AG20443 (cell line): ENCODE data around the gene SYNGR3.
"Not testable (repeated sequence)": the region's sequence is repeated elsewhere in the genome, so short reads cannot be mapped to it uniquely, and the experiment has no call there.

Source experiments
- DNase-seq: peaks from one replicate; pipeline ENCODE4 v3.0.0; 2012; ENCODE audit warnings: low spot score, mixed read lengths

SYNGR3 gene, protein sequence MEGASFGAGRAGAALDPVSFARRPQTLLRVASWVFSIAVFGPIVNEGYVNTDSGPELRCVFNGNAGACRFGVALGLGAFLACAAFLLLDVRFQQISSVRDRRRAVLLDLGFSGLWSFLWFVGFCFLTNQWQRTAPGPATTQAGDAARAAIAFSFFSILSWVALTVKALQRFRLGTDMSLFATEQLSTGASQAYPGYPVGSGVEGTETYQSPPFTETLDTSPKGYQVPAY

DNA sequence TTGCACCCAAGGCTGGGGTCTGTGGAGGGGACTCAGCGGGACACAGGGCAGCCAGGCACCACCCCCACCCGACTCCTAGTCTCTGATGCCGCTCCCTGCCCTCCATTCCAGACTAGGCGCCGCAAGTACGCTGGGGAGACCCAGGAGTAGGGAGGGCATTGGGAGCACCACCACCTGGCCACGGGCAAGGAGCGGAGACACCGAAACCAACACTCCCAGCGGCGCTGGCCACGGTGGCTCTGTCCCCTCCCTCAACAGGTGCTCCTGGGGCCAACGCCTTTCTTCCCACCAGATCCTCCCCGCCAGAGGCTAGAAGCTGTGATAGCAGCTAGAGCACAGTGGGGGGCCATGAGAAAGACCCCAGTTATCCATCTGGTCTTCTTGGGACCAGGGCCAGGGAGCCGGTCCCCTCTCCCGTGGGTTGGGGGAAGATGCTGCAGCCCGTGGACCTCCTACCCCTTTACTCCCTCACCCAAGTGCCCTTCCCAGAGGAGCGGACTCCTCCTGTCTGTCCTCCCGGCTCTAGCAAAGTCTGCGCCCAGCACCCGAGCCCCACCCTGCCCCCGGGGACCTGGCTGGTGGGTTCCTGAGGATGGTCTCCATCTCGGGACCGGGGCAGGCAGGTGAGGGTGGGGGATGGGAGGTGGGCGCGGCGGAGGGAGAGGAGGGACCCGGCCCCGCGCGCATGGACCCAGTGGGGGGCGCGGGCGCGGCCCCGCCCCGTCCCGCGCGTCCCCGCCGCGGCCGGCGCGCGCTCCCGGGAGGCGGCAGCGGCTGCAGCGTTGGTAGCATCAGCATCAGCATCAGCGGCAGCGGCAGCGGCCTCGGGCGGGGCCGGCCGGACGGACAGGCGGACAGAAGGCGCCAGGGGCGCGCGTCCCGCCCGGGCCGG lies at the start of gene SYNGR3:
SYNGR3 (plus strand) TSS at position 762 of the 892 bp plus-strand sequence. CDS start 133 bp downstream, outside the sequence.
- peak; percentile 51 for DNase-seq

DNA sequence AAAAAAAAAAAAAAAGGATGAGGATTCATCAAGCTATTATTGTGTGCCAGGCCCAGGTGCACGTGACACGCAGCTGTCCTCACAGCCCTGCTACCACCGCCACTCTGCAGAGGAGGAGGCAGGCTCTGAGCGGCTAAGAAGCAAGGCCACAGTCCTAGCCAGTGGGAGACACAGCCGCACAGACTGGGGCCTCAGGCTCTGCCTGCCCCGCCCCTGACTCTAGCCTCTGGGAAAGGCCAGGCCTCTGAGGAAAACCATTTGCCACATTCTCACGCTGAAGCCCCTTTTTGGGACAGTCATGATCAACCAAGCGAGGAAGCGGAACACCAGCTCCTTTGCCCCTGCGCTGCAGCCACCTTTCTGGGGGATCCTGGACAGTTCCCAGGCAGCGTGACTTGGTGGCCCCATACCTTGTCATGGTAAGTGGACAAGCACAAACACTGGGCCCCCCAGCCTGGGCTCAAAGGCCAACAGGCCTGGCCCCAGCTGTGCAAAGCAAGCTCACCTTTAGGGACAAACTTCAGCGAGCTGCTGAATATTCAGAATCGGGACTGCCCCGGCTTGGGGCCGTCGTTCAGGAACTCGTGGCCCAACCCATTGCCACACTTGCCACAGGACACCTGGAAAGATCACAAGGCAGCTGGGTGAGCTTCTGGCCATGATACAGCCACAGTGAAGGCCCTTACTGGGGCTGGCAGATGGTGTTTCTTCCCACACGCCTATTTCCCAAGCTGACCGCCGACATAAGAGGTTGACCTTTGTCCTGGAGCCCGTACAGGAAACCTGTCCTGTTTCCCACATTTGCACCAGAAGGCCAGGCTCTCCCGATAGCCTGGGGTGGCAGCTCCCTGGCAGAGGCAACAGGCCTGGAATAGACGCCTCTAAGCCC lies 49.3 kb upstream of the SYNGR3 start:
- DNase-seq, result no peak

DNA sequence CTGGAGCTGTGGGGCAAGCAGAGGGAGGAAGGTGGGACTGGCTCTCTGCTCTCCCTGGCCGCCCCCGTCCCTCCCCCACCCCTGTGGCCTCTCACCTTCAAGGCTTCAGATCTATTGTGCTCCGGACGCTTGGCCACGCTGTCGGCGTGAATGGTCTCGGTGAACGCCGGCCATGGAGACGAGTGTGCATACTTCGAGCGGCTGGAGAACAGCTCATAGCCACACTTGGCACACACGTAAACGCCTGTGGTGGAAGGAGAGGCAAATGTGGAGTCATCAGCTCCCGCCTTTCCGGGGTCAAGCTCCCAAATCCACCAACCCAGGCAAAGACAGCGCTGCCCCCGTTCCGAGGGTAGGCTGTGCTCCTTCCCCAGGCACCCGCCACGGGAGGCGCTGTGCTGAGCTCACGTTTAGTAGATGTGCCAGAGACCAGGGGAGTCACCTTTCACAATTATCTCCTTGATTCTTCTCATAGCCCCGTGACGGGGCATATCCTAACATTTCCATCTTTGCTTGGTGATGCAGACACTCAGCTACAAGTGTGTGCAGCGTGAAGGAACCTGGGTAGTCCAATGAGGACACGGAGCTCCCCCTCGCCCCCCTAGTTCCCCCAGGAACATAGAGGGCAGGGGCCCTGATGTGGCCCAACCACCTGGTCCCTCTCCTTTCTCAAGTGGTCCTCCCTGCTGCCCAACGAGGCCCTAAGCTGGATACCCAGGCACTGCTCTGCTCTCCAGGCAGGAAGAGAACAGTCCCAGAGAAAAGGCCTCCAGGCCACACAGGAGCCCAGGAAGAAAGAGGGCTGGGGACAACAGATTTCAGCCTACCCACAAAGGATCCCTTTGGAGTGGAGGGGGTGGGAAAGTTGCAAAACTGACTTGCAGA lies 48.4 kb upstream of the SYNGR3 start:
- no peak for DNase-seq

DNA sequence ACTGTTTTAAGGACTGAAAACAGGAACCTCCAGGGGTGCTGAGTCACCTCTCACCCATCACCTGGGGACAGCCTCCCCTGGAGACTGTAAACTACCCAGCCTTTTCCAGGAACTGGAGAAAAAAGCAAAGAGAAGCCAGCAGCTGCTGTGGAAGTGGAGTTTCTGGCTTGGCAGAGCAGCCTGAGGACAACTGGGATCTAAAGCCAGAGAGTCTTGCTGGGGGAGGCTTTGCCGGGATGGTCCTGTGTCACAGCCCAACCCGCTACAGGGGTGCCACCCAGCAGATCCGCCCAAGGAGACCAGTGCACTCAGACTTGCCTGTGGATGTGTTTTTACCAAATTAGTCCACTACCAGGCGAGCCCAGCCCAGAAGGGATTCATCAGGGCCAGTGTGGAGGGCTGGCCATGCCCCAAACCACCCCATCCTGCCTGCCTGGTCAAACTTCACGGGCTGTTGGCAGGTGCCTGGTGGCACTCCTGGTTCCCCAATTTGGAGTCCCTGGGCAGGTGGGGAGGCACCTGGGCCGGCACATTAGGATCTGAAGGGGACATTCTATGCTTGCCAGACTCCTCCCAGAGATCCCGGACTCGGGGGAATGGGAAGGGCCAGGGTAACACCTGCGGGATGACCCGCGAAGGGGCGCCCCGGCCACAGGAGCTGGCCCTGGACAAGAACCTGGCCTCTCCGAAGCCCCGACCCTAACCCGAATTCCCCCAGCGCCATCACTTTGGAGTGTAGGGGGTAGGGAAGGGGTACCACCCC lies 47.5 kb upstream of the SYNGR3 start:
- DNase-seq, result peak; percentile 44

DNA sequence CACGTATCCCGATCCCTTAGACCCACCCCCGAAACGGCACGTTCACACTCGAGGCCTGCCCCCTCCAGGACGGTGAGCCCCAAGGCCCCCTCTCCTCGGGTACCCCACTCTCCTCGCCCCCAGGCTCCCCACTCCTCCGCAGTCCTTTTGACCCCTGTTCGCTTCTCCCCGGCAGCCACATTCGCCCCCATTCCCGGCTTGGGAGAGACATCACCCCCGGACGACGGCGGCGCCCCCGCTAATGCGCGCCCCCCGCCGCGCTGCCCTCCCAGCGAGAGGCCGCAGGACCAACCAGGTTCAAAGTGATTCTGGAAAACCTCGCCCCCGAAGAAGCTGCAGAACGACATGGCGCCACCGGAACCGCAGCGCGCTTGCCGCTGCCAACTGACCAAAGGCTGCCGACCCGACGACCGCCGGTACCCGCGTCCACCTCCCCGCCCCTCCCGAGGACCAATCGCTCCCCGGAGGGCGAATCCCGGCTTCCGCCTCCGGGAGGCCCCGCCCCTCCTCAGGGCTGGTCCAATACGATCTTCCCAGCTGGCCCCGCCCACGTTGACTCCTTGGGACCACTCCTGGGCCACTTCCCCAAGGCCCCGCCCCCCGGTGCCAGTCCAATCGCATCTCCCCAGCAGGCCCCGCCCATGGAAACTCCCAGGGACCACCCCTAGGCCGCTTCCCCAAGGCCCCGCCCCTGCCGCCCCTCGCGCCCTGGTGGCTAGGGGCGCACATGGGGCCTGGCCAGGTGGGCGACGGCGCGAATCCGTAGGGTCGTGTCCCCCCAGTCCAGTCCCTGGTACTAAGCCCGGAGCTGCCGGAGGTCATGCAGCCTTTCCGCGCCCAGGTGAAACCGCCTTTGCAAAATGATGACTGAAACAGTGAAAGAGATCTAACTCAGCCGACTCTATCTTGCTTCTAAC lies 46.7 kb upstream of the SYNGR3 start, which contains the start of gene MSRB1:
MSRB1 (minus strand) TSS at position 390 of the 917 bp plus-strand sequence; CDS start at position 347, 43 bp downstream.
- DNase-seq, result peak; percentile 100

DNA sequence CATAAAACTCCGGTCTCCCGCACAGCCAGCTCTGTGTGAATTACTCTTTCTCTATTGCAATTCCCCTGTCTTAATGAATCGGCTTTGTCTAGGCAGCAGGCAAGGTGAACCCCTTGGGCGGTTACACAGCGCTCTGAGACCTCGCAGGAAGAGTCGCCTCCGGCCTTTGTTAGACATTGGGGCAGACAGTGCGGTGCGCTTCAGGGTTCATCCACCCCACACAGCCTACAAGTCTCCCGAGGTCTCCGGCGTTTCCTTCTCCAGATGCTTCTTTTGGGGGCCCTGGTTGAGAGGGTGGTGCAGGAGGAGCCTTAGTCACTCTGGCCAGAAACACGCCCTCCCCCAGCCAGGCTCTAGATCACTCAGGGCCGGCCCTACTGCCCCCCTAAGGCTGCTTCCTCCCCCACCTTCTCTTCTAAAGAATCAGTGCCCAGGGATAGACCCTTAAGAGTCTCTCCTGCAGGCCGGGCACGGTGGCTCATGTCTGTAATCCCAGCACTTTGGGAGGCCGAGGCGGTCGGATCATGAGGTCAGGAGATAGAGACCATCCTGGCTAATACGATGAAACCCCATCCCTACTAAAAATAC lies 45.1 kb upstream of the SYNGR3 start:
- DNase-seq, result no peak

DNA sequence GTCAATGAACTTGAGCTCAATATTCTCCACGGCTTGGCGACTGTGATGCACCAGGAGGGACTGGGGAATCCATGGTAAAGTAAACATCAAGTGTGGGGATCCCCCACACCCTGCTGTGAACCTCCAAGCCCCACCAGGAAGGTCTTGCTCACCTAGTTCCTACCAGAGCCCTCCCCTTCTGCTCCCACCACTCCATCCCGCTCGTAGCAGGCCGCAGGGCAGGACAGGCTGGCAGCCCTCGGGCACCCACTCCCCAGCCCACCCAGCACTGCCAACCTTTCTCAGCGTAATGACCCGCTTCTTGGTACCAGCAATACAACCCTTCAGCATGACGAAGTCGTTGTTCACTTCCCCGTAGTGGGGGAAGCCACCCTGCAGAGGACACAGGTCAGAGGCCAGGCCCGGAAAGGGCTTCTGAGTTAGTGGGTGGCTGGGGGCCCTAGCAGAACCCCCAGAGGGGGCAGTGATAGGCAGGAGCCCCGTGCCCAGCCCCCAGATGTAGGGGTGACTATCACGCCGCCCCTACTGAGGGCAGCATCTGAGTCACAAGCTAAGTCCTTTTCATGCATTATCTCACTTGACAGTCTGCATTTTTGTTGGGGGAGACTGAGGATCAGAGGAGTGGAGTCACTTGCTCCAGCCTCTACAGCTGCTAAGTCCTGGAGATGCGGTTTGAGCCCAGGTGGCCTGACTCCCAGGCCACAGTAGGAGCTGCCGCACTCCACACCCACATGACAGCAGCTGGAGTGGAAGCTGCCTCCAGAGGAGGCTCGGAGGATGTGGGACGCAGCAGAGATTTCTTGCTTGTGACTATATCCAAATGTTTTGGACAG lies 44.0 kb upstream of the SYNGR3 start:
- no peak for DNase-seq

DNA sequence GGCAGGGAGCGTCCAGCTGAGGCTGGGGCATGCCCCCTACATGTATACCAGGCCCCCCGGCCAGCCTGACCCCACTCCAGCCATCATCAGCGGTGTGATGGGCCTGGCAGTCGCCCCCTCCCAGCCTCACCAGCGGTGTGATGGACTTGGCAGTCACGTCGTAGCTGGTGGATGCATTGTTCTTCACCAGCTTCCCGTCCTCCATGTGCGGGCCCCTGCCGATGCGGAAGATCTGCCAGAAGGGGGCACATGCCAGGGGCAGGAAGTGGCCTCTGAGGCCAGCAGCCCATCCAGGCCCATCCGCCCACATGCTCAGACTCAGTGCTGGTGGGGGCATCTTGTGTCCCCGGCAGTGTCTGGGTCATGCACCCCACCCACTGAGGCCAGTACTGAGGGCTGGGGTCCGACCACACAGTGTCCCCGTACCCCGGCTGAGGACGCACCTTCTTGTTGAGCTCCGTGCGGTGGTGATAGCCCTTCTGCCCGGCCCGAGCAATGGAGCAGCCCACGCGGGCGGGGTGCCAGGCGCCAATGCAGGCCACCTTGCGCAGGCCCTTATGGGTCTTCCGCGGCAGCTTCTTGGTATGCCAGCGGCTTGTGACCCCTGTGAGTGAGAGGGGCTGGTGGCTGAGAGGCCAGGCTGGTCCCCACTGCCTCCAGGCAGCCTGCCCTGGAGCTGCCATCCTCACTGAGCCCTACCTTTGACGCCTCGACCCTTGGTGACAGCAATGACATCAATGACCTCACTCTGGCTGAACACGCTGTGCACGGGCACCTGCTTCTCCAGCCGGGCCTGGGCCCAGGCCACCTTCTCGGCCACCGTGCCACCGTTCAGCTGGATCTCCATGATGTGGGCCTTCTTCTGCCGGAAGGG lies 43.0 kb upstream of the SYNGR3 start:
- DNase-seq, result no peak

DNA sequence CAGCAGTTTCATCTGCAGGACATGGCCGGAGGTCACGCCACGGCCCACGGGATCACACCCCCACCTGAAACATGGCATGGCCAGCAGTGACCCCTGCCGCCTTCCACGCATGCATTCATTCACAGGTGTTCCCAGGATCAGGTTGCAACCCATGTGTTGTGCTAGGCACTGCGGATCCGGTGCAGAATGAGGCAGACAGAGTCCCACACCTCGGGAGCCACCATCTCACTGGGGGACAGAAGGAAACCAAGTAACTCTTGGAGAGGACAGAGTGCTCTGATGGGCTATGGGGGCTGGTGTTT lies 42.5 kb upstream of the SYNGR3 start:
- no peak for DNase-seq

DNA sequence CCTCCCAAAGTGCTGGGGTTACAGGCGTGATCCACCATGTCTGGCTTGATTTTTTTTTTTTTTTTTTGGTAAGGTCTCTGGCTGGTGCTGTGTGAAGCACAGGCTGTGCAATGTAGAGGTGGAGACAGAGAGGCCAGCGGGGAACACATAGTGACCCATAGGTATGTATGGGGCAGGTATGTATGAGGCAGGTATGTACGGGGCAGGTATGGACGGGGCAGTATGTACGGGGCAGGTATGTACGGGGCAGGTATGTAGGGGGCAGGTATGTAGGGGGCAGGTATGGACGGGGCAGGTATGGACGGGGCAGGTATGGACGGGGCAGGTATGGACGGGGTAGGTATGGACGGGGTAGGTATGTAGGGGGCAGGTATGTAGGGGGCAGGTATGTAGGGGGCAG lies 40.3 kb upstream of the SYNGR3 start:
- DNase-seq, result no peak

DNA sequence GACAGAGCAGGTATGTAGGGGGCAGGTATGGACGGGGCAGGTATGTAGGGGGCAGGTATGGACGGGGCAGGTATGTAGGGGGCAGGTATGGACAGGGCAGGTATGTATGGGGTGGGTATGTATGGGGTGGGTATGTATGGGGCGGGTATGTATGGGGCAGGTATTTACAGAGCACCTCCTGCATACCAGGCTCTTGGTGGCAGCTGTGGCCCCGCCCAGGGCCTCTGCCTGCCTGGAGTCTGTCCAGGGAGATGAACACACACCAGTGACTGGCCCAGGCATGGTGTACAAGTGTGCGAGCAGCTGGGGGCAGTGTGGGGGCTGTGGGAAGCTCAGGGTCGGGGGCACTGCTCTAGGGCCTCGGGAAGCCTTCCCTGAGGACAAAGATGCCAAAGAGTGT lies 39.7 kb upstream of the SYNGR3 start:
- no peak for DNase-seq

DNA sequence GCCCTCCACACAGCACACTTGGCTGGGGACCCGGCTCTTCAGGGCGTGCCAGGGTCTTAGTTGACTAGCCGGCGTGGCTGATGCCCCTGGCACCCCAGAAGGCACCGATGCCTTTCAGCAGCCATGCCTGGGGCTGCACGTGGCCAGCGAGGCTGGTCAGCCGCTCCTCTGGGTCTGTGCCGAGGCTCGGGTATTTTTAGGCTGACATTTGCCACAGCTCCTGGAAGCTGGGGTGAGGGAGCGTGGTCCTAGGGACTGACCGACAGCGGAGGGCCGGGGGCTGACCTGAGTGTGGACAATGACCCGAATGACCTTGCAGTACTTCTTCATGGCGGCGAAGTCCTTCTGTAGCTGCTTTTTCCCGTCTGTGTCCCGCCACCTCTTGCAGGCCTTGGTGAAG lies 39.2 kb upstream of the SYNGR3 start:
- DNase-seq, result no peak

DNA sequence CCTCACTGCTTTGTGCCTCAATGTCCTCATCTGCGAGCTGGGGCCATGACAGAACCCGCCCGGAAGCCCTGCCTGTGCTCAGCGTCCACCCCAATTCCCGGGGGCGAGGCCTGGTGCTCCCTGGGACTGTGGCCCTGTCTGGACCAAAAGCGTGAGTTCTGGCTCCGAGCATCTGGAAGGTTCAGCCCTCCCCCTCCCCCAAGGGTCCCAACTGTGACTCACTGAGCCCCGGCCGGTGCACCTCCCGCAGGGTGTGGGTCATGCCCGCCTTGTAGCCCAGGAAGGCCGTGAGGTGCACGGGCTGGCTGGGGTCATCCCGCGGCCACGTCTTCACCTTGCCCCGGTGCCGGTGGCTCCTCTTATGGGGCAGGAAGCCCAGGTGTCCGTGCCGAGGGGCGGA lies 36.0 kb upstream of the SYNGR3 start:
- no peak for DNase-seq

DNA sequence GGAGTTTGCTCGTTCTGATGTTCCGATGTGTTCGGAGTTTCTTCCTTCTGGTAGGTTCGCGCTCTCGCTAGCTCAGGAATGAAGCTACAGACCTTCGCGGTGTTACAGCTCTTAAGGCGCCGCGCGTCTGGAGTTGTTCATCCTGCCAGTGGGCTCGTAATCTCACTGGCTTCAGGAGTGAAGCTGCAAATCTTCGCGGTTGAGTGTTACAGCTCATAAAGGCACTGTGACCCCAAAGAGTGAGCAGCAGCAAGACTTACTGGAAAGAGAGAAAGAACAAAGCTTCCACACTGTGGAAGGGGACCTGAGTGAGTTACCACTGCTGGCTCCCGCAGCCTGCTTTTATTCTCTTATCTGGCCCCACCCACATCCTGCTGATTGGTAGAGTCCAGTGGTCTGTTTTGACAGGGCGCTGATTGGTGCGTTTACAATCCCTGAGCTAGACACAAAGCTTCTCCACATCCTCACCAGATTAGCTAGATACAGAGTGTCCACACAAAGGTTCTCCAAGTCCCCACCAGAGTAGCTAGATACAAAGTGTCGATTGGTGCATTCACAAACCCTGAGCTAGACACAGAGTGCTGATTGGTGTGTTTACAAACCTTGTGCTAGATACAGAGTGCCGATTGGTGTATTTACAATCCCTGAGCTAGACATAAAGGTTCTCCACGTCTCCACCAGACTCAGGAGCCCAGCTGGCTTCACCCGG lies 32.2 kb upstream of the SYNGR3 start:
- DNase-seq, result not testable (repeated sequence)

DNA sequence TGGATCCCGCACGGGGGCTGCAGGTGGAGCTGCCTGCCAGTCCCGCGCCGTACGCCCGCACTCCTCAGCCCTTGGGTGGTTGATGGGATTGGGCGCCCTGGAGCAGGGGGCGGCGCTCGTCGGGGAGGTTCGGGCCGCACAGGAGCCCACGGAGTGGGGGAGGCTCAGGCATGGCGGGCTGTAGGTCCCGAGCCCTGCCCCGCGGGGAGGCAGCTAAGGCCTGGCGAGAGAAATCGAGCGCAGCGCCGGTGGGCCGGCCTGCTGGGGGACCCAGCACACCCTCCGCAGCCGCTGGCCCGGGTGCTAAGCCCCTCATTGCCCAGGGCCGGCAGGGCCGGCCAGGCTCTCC lies 31.7 kb upstream of the SYNGR3 start:
- DNase-seq, result not testable (repeated sequence)

DNA sequence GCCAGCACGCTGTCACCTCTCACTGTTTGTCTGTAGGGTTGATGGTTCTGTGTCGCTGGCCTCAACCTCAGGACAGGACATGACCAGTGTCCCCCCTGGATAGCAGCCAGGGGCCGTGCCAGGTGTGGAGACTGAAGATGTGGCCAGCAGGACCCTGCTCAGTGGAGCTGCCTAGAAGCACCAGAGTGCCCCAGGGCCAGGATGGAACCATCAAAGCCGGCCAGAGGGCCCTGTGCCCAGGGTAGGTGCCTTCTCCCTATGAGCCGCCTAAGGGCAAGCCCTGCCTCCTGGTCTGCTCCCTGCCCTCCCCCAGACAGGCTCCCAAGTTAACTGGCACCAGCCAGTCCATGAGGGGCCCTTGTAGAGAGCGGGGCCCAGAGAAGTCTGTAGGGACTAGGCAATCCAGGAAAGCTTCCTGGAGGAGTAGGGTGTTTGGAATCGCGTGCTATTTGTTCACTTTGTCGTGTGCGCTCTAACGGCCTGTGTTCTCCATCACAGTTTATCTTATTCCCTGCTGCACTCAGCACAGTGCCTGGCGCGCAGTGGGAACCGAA lies 31.0 kb upstream of the SYNGR3 start:
- no peak for DNase-seq
